HepG2 (cell line): ENCODE results near the gene UQCC5. TPM values are rescaled to one million over a fixed set of nuclear protein-coding genes. Genes with fewer than 3 reads are reported as not detected.

Source experiments
- BCL6 ChIP-seq: IDR thresholded peaks from 2 replicates; pipeline ENCODE4 v1.6.1; 2016; ENCODE audit warnings: missing genetic modification reagents, missing compliant biosample characterization
- MAF1 ChIP-seq: sonication (generic); formaldehyde crosslinking; IDR thresholded peaks from 2 replicates; pipeline ENCODE4 v1.5.0; 2020; ENCODE audit warnings: missing genetic modification reagents, borderline replicate concordance
- PBX2 ChIP-seq: IDR thresholded peaks from 2 replicates; pipeline ENCODE4 v1.6.1; 2016; ENCODE audit warnings: control low read depth
- PHF20 ChIP-seq: sonication (generic); formaldehyde crosslinking; IDR thresholded peaks from 2 replicates; pipeline ENCODE4 v1.5.0; 2020; ENCODE audit warnings: mild to moderate bottlenecking, missing genetic modification reagents
- SKI ChIP-seq: fragments of 450-650 bp; IDR thresholded peaks from one replicate; pipeline ENCODE4 v1.6.1; 2018; ENCODE audit warnings: mild to moderate bottlenecking; ENCODE audit not compliant: partially characterized antibody
- ZBTB43 ChIP-seq: sonication (generic); formaldehyde crosslinking; conservative IDR thresholded peaks from 2 replicates; pipeline ENCODE4 v1.4.0; 2020; ENCODE audit warnings: missing genetic modification reagents
- ZBTB44 ChIP-seq: sonication (generic); formaldehyde crosslinking; IDR thresholded peaks from 2 replicates; pipeline ENCODE4 v1.4.0; 2020; ENCODE audit warnings: missing genetic modification reagents
- ZFP62 ChIP-seq: sonication (generic); formaldehyde crosslinking; IDR thresholded peaks from 2 replicates; pipeline ENCODE4 v1.4.0; 2020; ENCODE audit warnings: missing genetic modification reagents
- ZNF17 ChIP-seq: sonication (generic); formaldehyde crosslinking; IDR thresholded peaks from 2 replicates; pipeline ENCODE4 v1.5.0; 2020; ENCODE audit warnings: mild to moderate bottlenecking, missing genetic modification reagents
- ZNF33B ChIP-seq: sonication (generic); formaldehyde crosslinking; IDR thresholded peaks from 2 replicates; pipeline ENCODE4 v1.5.1; 2020; ENCODE audit warnings: mild to moderate bottlenecking, missing genetic modification reagents
- ZNF567 ChIP-seq: sonication (generic); formaldehyde crosslinking; IDR thresholded peaks from 2 replicates; pipeline ENCODE4 v1.8.1; 2023; ENCODE audit warnings: mild to moderate bottlenecking, missing genetic modification reagents, borderline replicate concordance
- ZNF609 ChIP-seq: sonication (generic); formaldehyde crosslinking; IDR thresholded peaks from 2 replicates; pipeline ENCODE4 v1.4.0; 2020; ENCODE audit warnings: mild to moderate bottlenecking, missing genetic modification reagents, borderline replicate concordance
- ZNF724P ChIP-seq: sonication (generic); formaldehyde crosslinking; IDR thresholded peaks from 2 replicates; pipeline ENCODE4 v1.8.0; 2022; ENCODE audit warnings: missing genetic modification reagents, borderline replicate concordance
- polyA plus RNA-seq, 8 experiments: library from polyadenylated mRNA; depleted of rRNA in 3 of 8; stranded (reverse) in 7 of 8; unstranded in 1 of 8; fragments of >200 nt; fragmentation: Illumina TruSeq in 4 of 8; extraction: Trizol in 4 of 8; gene quantifications; 2 replicates each; pipeline versions ENCODE4 v1.2.1 to v1.2.3, GENCODE V29; 2011 to 2016; ENCODE audit warnings: low read depth in 4 of 8, missing spikeins in 1 of 8, mixed read lengths in 1 of 8; ENCODE audit not compliant: insufficient read depth in 1 of 8
- total RNA-seq, 5 experiments: library from RNA; depleted of rRNA; stranded (reverse); fragments of >200 nt; fragmentation: Illumina TruSeq; extraction: Trizol; gene quantifications; 2 replicates each; pipeline ENCODE4 v1.2.3, GENCODE V29; 2016; ENCODE audit warnings: low read depth in 1 of 5
- TF ChIP-seq, protein P1 (sequence below): sonication (generic); formaldehyde crosslinking; conservative IDR thresholded peaks from 2 replicates; pipeline ENCODE4 v1.4.0; 2020; ENCODE audit warnings: mild to moderate bottlenecking, missing genetic modification reagents, moderate library complexity
- TF ChIP-seq, protein P2 (sequence below): sonication (generic); formaldehyde crosslinking; IDR thresholded peaks from 2 replicates; pipeline ENCODE4 v1.8.1; 2023; ENCODE audit warnings: mild to moderate bottlenecking, moderate library complexity, missing genetic modification reagents

Gene UQCC5
- total and polyA plus RNA-seq, 2 of the 13 experiments (the other 11 are each of a cell fraction or from before 2014, with no cell fraction given): 15.4 to 29.5 TPM

GRCh38 chr3:52532517-52532837 lies 3.9 kb upstream of the UQCC5 start (continued):
- TF ChIP-seq ZBTB43 (no peak), ZBTB44 (0 out of 2 replicates have a peak, but pooled peaks have one; percentile 27), MAF1 (no peak), ZNF17 (CRISPR knock-in tag) (no peak), ZNF33B (CRISPR knock-in tag) (no peak), ZFP62 (CRISPR knock-in tag) (no peak), BCL6 (CRISPR knock-in tag) (peak; percentile 8; the same call in 1 of the 2 replicates), PHF20 (peak; percentile 32; the same call in 1 of the 2 replicates), ZNF724P (peak; percentile 43; the same call in 1 of the 2 replicates), PBX2 (CRISPR knock-in tag) (no peak), SKI (peak; percentile 58), ZNF609 (CRISPR knock-in tag) (no peak), ZNF567 (CRISPR knock-in tag) (no peak)
- TF ChIP-seq, protein P1, sequence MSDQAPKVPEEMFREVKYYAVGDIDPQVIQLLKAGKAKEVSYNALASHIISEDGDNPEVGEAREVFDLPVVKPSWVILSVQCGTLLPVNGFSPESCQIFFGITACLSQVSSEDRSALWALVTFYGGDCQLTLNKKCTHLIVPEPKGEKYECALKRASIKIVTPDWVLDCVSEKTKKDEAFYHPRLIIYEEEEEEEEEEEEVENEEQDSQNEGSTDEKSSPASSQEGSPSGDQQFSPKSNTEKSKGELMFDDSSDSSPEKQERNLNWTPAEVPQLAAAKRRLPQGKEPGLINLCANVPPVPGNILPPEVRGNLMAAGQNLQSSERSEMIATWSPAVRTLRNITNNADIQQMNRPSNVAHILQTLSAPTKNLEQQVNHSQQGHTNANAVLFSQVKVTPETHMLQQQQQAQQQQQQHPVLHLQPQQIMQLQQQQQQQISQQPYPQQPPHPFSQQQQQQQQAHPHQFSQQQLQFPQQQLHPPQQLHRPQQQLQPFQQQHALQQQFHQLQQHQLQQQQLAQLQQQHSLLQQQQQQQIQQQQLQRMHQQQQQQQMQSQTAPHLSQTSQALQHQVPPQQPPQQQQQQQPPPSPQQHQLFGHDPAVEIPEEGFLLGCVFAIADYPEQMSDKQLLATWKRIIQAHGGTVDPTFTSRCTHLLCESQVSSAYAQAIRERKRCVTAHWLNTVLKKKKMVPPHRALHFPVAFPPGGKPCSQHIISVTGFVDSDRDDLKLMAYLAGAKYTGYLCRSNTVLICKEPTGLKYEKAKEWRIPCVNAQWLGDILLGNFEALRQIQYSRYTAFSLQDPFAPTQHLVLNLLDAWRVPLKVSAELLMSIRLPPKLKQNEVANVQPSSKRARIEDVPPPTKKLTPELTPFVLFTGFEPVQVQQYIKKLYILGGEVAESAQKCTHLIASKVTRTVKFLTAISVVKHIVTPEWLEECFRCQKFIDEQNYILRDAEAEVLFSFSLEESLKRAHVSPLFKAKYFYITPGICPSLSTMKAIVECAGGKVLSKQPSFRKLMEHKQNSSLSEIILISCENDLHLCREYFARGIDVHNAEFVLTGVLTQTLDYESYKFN (CRISPR knock-in tag): no peak
- TF ChIP-seq, protein P2, sequence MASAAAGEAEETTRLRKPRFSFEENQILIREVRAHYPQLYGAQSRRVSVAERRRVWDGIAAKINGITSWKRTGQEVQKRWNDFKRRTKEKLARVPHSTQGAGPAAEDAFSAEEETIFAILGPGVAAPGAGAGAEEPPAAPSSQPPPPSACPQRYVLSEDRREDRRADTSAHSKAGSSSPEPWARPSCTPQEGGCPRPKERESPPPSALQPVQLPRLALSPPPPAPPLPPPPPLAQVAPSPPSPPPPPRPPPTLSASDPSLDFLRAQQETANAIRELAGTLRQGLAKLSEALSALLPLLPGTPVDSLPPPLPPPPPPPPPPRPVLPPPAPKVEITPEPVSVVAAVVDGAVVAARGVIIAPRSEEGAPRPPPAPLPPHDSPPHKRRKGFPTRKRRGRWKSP: peak; percentile 50; the same call in 1 of the 2 replicates
